KMS-11 (cell line): Measurements from ENCODE around the gene HCN3.

Experiments
- H2AFZ ChIP-seq: fragments of 200-600 bp; sonication (generic); 2 replicates; pipeline ENCODE4 v1.6.1; 2016; ENCODE audit warnings: antibody characterized with exemption, mixed run types, low read depth
- H3K27ac ChIP-seq: fragments of 200-600 bp; sonication (generic); 2 replicates; pipeline ENCODE4 v1.6.1; 2016; ENCODE audit warnings: mild to moderate bottlenecking, mixed run types
- H3K27me3 ChIP-seq: fragments of 200-600 bp; sonication (generic); 2 replicates; pipeline ENCODE4 v1.6.1; 2017; ENCODE audit warnings: mild to moderate bottlenecking, low read depth, mixed run types, moderate library complexity; ENCODE audit not compliant: insufficient read depth
- H3K36me3 ChIP-seq: fragments of 200-600 bp; sonication (generic); 2 replicates; pipeline ENCODE4 v1.6.1; 2017; ENCODE audit warnings: mild to moderate bottlenecking, mixed run types; ENCODE audit not compliant: insufficient read depth
- H3K4me1 ChIP-seq: fragments of 200-600 bp; sonication (generic); 2 replicates; pipeline ENCODE4 v1.6.1; 2016; ENCODE audit warnings: mild to moderate bottlenecking, low read depth, mixed run types; ENCODE audit not compliant: poor library complexity, severe bottlenecking
- H3K4me2 ChIP-seq: fragments of 200-600 bp; sonication (generic); 2 replicates; pipeline ENCODE4 v1.7.0; 2016; ENCODE audit warnings: mild to moderate bottlenecking, mixed run types
- H3K4me3 ChIP-seq: fragments of 200-600 bp; sonication (generic); IDR thresholded peaks from 2 replicates; pipeline ENCODE4 v1.6.1; 2017; ENCODE audit warnings: low read depth, low read length, mixed read lengths; ENCODE audit not compliant: insufficient read depth
- H3K79me2 ChIP-seq: fragments of 200-600 bp; sonication (generic); 2 replicates; pipeline ENCODE4 v1.6.1; 2016; ENCODE audit warnings: low read depth, mixed run types; ENCODE audit not compliant: insufficient read depth
- H3K9ac ChIP-seq: fragments of 200-600 bp; sonication (generic); 2 replicates; pipeline ENCODE4 v1.6.1; 2016; ENCODE audit warnings: mild to moderate bottlenecking, mixed run types
- H4K20me1 ChIP-seq: fragments of 200-600 bp; sonication (generic); 2 replicates; pipeline ENCODE4 v1.6.1; 2016; ENCODE audit warnings: mild to moderate bottlenecking, mixed run types; ENCODE audit not compliant: insufficient read depth
- CTCF ChIP-seq: fragments of 200-600 bp; sonication (generic); conservative IDR thresholded peaks from 2 replicates; pipeline ENCODE4 v1.6.1; 2017; ENCODE audit warnings: low read depth, mild to moderate bottlenecking, antibody characterized with exemption, low read length, moderate library complexity, mixed read lengths

HCN3 gene

GRCh38 chr1:155321639-155322503, 44.6 kb downstream of the HCN3 start:
- Histone ChIP-seq H2AFZ (no peak overlapping the region), H3K9ac (no peak overlapping the region), H3K4me3 (peak overlapping the region; percentile 16), H3K4me1 (peaks cover 14% of the 10 kb centered on the region), H3K36me3 (no peaks in the 10 kb centered on the region), H3K4me2 (peak overlapping the region; percentile 85), H3K79me2 (no peaks in the 10 kb centered on the region), H4K20me1 (no peaks in the 10 kb centered on the region), H3K27me3 (no peaks in the 10 kb centered on the region), H3K27ac (no peak overlapping the region)
- no peak for TF ChIP-seq CTCF

- Histone ChIP-seq H3K27me3 (no peaks in the 10 kb centered on the region), H3K9ac (no peak overlapping the region), H3K4me3 (peak overlapping the region; percentile 16), H3K4me2 (peak overlapping the region; percentile 85), H3K79me2 (no peaks in the 10 kb centered on the region), H3K4me1 (peaks cover 20% of the 10 kb centered on the region), H3K27ac (no peak overlapping the region), H2AFZ (no peak overlapping the region), H4K20me1 (no peaks in the 10 kb centered on the region), H3K36me3 (no peaks in the 10 kb centered on the region)
- no peak for TF ChIP-seq CTCF
Observed at GRCh38 chr1:155322571-155322952, 45.3 kb downstream of the HCN3 start.

GRCh38 chr1:155322953-155323728, 45.9 kb downstream of the HCN3 start:
- Histone ChIP-seq H3K36me3 (no peaks in the 10 kb centered on the region), H3K9ac (peak overlapping the region; percentile 63; the same call in 1 of the 2 replicates), H4K20me1 (no peaks in the 10 kb centered on the region), H3K4me1 (peaks cover 20% of the 10 kb centered on the region), H2AFZ (peak overlapping the region; percentile 84), H3K4me2 (peak overlapping the region; percentile 85; the same call in 1 of the 2 replicates), H3K4me3 (peak overlapping the region; percentile 97), H3K79me2 (no peaks in the 10 kb centered on the region), H3K27ac (peak overlapping the region; percentile 55), H3K27me3 (no peaks in the 10 kb centered on the region)
- TF ChIP-seq CTCF: peak; percentile 99

GRCh38 chr1:155323729-155324036, 46.4 kb downstream of the HCN3 start:
- H3K4me2 ChIP-seq: peak overlapping the region; percentile 85
- H3K36me3 ChIP-seq: no peaks in the 10 kb centered on the region
- peak overlapping the region; percentile 63 for H3K9ac ChIP-seq
- peak overlapping the region; percentile 97 for H3K4me3 ChIP-seq
- H4K20me1 ChIP-seq: no peaks in the 10 kb centered on the region
- H3K79me2 ChIP-seq: no peaks in the 10 kb centered on the region
- H3K27me3 ChIP-seq: no peaks in the 10 kb centered on the region
- H3K27ac ChIP-seq: peak overlapping the region; percentile 55
- peaks cover 20% of the 10 kb centered on the region for H3K4me1 ChIP-seq
- TF ChIP-seq CTCF: no peak
- H2AFZ ChIP-seq: peak overlapping the region; percentile 84
